T-helper 1 cell treated with Interleukin-12 subunit alpha and Interleukin-12 subunit beta and Interleukin-4 antibody, amounts not matched to agents 30 μg/mL and 1 μg/mL, for 36 hours (primary cell): ENCODE measurements around the gene ACOXL.
"Not testable (repeated sequence)": the region's sequence is repeated elsewhere in the genome, so short reads cannot be mapped to it uniquely, and the experiment has no call there.

Source experiments
- H3K27ac Mint-ChIP-seq: one replicate; pipeline ENCODE4 v1.8.0; 2021; ENCODE audit warnings: mild to moderate bottlenecking, mixed read lengths
- H3K27me3 Mint-ChIP-seq: one replicate; pipeline ENCODE4 v1.8.0; 2021; ENCODE audit warnings: low read depth, mixed read lengths
- H3K36me3 Mint-ChIP-seq: one replicate; pipeline ENCODE4 v1.8.0; 2021; ENCODE audit warnings: low read depth, mixed read lengths
- H3K4me1 Mint-ChIP-seq: one replicate; pipeline ENCODE4 v1.8.0; 2021; ENCODE audit warnings: low read depth, mixed read lengths
- H3K4me3 Mint-ChIP-seq: one replicate; pipeline ENCODE4 v1.8.0; 2021; ENCODE audit warnings: mild to moderate bottlenecking, moderate library complexity, mixed read lengths
- H3K9me3 Mint-ChIP-seq: one replicate; pipeline ENCODE4 v1.8.0; 2021; ENCODE audit warnings: mixed read lengths

The ACOXL gene

GRCh38 chr2:110950281-110950680 is 217.9 kb downstream of the ACOXL start:
- H3K27ac Mint-ChIP-seq = no peak overlapping the region
- H3K4me3 Mint-ChIP-seq = no peak overlapping the region
- H3K9me3 Mint-ChIP-seq = no peaks in the 10 kb centered on the region
- no peaks in the 10 kb centered on the region for H3K36me3 Mint-ChIP-seq
- no peaks in the 10 kb centered on the region for H3K4me1 Mint-ChIP-seq
- H3K27me3 Mint-ChIP-seq = peaks cover 55% of the 10 kb centered on the region

- Mint-ChIP-seq H3K27me3 (peaks cover 40% of the 10 kb centered on the region), H3K4me3 (no peak overlapping the region), H3K4me1 (no peaks in the 10 kb centered on the region), H3K9me3 (no peaks in the 10 kb centered on the region), H3K36me3 (no peaks in the 10 kb centered on the region), H3K27ac (no peak overlapping the region)
These were observed 222.7 kb downstream of the ACOXL start for GRCh38 chr2:110955045-110955444.

- H3K36me3 Mint-ChIP-seq = no peaks in the 10 kb centered on the region
- H3K9me3 Mint-ChIP-seq = no peaks in the 10 kb centered on the region
- H3K27me3 Mint-ChIP-seq = peaks cover 35% of the 10 kb centered on the region
- no peak overlapping the region for H3K27ac Mint-ChIP-seq
- H3K4me3 Mint-ChIP-seq = no peak overlapping the region
- H3K4me1 Mint-ChIP-seq = no peaks in the 10 kb centered on the region
These were observed 223.2 kb downstream of the ACOXL start for GRCh38 chr2:110955556-110955955.

- Mint-ChIP-seq H3K27ac (no peak overlapping the region), H3K4me1 (no peaks in the 10 kb centered on the region), H3K9me3 (no peaks in the 10 kb centered on the region), H3K4me3 (no peak overlapping the region), H3K36me3 (no peaks in the 10 kb centered on the region), H3K27me3 (peaks cover 37% of the 10 kb centered on the region)
These were observed 224.9 kb downstream of the ACOXL start for GRCh38 chr2:110957293-110957692.

GRCh38 chr2:110958346-110959119 is 226.2 kb downstream of the ACOXL start:
- Mint-ChIP-seq H3K27ac (no peak overlapping the region), H3K36me3 (no peaks in the 10 kb centered on the region), H3K9me3 (no peaks in the 10 kb centered on the region), H3K4me3 (no peak overlapping the region), H3K27me3 (peaks cover 35% of the 10 kb centered on the region), H3K4me1 (no peaks in the 10 kb centered on the region)

GRCh38 chr2:110959198-110959597 is 226.8 kb downstream of the ACOXL start:
- H3K27ac Mint-ChIP-seq = no peak overlapping the region
- H3K9me3 Mint-ChIP-seq = no peaks in the 10 kb centered on the region
- no peak overlapping the region for H3K4me3 Mint-ChIP-seq
- no peaks in the 10 kb centered on the region for H3K4me1 Mint-ChIP-seq
- peaks cover 38% of the 10 kb centered on the region for H3K27me3 Mint-ChIP-seq
- H3K36me3 Mint-ChIP-seq = no peaks in the 10 kb centered on the region

- peaks cover 39% of the 10 kb centered on the region for H3K27me3 Mint-ChIP-seq
These were observed 227.9 kb downstream of the ACOXL start for GRCh38 chr2:110960281-110960680.

GRCh38 chr2:110960954-110961353 is 228.6 kb downstream of the ACOXL start:
- H3K4me1 Mint-ChIP-seq = no peaks in the 10 kb centered on the region
- H3K27me3 Mint-ChIP-seq = peaks cover 41% of the 10 kb centered on the region
- no peaks in the 10 kb centered on the region for H3K36me3 Mint-ChIP-seq
- H3K27ac Mint-ChIP-seq = no peak overlapping the region
- H3K9me3 Mint-ChIP-seq = no peaks in the 10 kb centered on the region
- no peak overlapping the region for H3K4me3 Mint-ChIP-seq

More at GRCh38 chr2:110960281-110960680, 227.9 kb downstream of the ACOXL start:
- no peaks in the 10 kb centered on the region for H3K4me1 Mint-ChIP-seq
- H3K27ac Mint-ChIP-seq = no peak overlapping the region
- no peak overlapping the region for H3K4me3 Mint-ChIP-seq
- no peaks in the 10 kb centered on the region for H3K36me3 Mint-ChIP-seq
- H3K9me3 Mint-ChIP-seq = no peaks in the 10 kb centered on the region

- not testable (repeated sequence) for H3K27ac Mint-ChIP-seq, H3K4me3 Mint-ChIP-seq, H3K36me3 Mint-ChIP-seq, H3K4me1 Mint-ChIP-seq, H3K9me3 Mint-ChIP-seq
- peaks cover 43% of the 10 kb centered on the region for H3K27me3 Mint-ChIP-seq
These were observed 229.3 kb downstream of the ACOXL start for GRCh38 chr2:110961643-110962042.

GRCh38 chr2:110969696-110970095 is 237.3 kb downstream of the ACOXL start:
- no peaks in the 10 kb centered on the region for H3K36me3 Mint-ChIP-seq
- H3K9me3 Mint-ChIP-seq = peaks cover 4% of the 10 kb centered on the region
- H3K4me1 Mint-ChIP-seq = no peaks in the 10 kb centered on the region
- H3K27ac Mint-ChIP-seq = no peak overlapping the region
- H3K4me3 Mint-ChIP-seq = no peak overlapping the region
- H3K27me3 Mint-ChIP-seq = peaks cover 48% of the 10 kb centered on the region

- Mint-ChIP-seq H3K27ac (no peak overlapping the region), H3K36me3 (no peaks in the 10 kb centered on the region), H3K9me3 (peaks cover 4% of the 10 kb centered on the region), H3K4me3 (no peak overlapping the region), H3K4me1 (no peaks in the 10 kb centered on the region), H3K27me3 (peaks cover 45% of the 10 kb centered on the region)
These were observed 237.8 kb downstream of the ACOXL start for GRCh38 chr2:110970201-110970600.

GRCh38 chr2:110971811-110972210 is 239.4 kb downstream of the ACOXL start:
- no peaks in the 10 kb centered on the region for H3K4me1 Mint-ChIP-seq
- peaks cover 50% of the 10 kb centered on the region for H3K27me3 Mint-ChIP-seq
- H3K36me3 Mint-ChIP-seq = no peaks in the 10 kb centered on the region
- H3K4me3 Mint-ChIP-seq = no peak overlapping the region
- H3K9me3 Mint-ChIP-seq = peaks cover 4% of the 10 kb centered on the region
- H3K27ac Mint-ChIP-seq = no peak overlapping the region

- Mint-ChIP-seq H3K4me1 (no peaks in the 10 kb centered on the region), H3K36me3 (no peaks in the 10 kb centered on the region), H3K9me3 (peaks cover 4% of the 10 kb centered on the region), H3K4me3 (no peak overlapping the region), H3K27ac (no peak overlapping the region), H3K27me3 (peaks cover 53% of the 10 kb centered on the region)
These were observed 240.9 kb downstream of the ACOXL start for GRCh38 chr2:110973262-110973661.

GRCh38 chr2:110977403-110977802 is 245.0 kb downstream of the ACOXL start:
- H3K27ac Mint-ChIP-seq = no peak overlapping the region
- H3K4me3 Mint-ChIP-seq = no peak overlapping the region
- peaks cover 3% of the 10 kb centered on the region for H3K9me3 Mint-ChIP-seq
- peaks cover 30% of the 10 kb centered on the region for H3K27me3 Mint-ChIP-seq
- H3K36me3 Mint-ChIP-seq = no peaks in the 10 kb centered on the region
- H3K4me1 Mint-ChIP-seq = no peaks in the 10 kb centered on the region

- Mint-ChIP-seq H3K4me1 (no peaks in the 10 kb centered on the region), H3K27me3 (peaks cover 29% of the 10 kb centered on the region), H3K27ac (no peak overlapping the region), H3K36me3 (no peaks in the 10 kb centered on the region), H3K9me3 (no peaks in the 10 kb centered on the region), H3K4me3 (no peak overlapping the region)
These were observed 245.8 kb downstream of the ACOXL start for GRCh38 chr2:110978148-110978547.
